OCI-LY7 (cell line): Measurements from ENCODE around the gene BMP3.

ENCODE experiments used
- CTCF ChIP-seq: fragments of 200-600 bp; sonication (generic); conservative IDR thresholded peaks from 2 replicates; pipeline ENCODE4 v1.5.1; 2014; ENCODE audit warnings: mild to moderate bottlenecking, antibody characterized with exemption, low read length, moderate library complexity, mixed read lengths
- EZH2phosphoT487 ChIP-seq: fragments of 200-600 bp; sonication (generic); IDR thresholded peaks from 2 replicates; pipeline ENCODE4 v1.6.1; 2018; ENCODE audit warnings: low read depth, borderline replicate concordance, mild to moderate bottlenecking, mixed run types, antibody characterized with exemption, low read length, moderate library complexity, mixed read lengths

DNA sequence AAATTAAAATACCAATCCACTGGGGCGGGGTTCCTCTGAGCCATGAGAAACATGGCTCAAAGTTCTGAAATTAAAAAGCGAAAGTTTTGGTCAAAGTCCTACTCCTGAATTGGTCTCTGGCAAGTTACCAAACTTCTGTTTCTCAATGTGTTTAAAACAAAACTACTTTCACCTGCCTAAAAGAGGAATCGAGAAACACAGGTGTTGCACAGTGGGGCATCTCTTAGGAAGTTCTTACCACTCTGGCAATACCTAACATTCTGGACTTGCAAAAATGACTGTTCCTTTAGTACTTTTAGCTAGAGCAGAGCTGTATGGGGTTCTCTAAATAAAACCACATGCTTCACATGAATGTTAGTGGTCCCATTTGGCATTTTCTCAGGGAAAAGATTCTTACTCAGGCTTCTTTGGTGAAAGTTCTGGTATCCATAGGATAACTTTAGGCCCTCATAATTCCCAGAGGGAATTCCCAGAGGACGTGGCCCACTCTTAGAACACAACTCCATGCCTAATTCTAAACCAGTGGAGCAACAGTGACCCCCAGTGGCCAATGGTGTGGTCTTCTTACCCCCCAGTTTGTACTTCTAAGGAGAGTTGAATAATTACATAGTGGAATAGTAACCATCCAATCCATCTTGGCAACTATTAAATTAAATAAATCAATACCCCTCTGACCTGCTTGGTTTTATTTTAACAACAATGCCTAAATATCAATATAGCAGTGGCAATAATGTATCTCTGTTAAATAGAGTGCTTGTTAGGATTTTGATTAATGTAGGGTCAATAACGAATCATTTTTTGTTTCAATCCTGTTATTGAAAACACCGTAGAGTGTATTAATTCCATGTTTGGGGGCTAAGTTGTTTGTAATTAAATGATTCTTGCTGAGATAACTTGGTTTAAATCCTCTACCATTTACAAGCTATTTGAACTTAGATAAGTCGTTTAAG lies 21.9 kb downstream of the BMP3 start:
- peak; percentile 100 for TF ChIP-seq CTCF
- no peak for TF ChIP-seq EZH2phosphoT487
